HG03097 (cell line): ENCODE results near the gene TMEM154.

Experiments
- ATAC-seq: cut with Tn5 transposase; IDR thresholded peaks from one replicate; pipeline ENCODE4 v1.9.1; 2021; ENCODE audit not compliant: unreplicated experiment, low FRiP score

The TMEM154 gene

GRCh38 chr4:152679414-152680281 is at the start of gene TMEM154:
TSS of gene TMEM154 (minus strand) at chr4:152679997. CDS start at chr4:152679933, 64 bp downstream.
- ATAC-seq = peak; percentile 74

- no peak for ATAC-seq
Observed at GRCh38 chr4:152729466-152729865, 49.7 kb upstream of the TMEM154 start.

GRCh38 chr4:152728343-152728742 is 48.5 kb upstream of the TMEM154 start:
- ATAC-seq = no peak

GRCh38 chr4:152727784-152728183 is 48.0 kb upstream of the TMEM154 start:
- no peak for ATAC-seq

GRCh38 chr4:152724494-152724893 is 44.7 kb upstream of the TMEM154 start:
- no peak for ATAC-seq

- no peak for ATAC-seq
Observed at GRCh38 chr4:152723236-152723635, 43.4 kb upstream of the TMEM154 start.

GRCh38 chr4:152719801-152720556 is 40.2 kb upstream of the TMEM154 start:
- no peak for ATAC-seq

- ATAC-seq = no peak
Observed at GRCh38 chr4:152719291-152719690, 39.5 kb upstream of the TMEM154 start.

- ATAC-seq = no peak
Observed at GRCh38 chr4:152715076-152715475, 35.3 kb upstream of the TMEM154 start.

- no peak for ATAC-seq
Observed at GRCh38 chr4:152713951-152714705, 34.3 kb upstream of the TMEM154 start.

- no peak for ATAC-seq
Observed at GRCh38 chr4:152709675-152710438, 30.1 kb upstream of the TMEM154 start.

- ATAC-seq = no peak
Observed at GRCh38 chr4:152708796-152709195, 29.0 kb upstream of the TMEM154 start.

- no peak for ATAC-seq
Observed at GRCh38 chr4:152708361-152708760, 28.6 kb upstream of the TMEM154 start.

- no peak for ATAC-seq
Observed at GRCh38 chr4:152707632-152708031, 27.8 kb upstream of the TMEM154 start.

- no peak for ATAC-seq
Observed at GRCh38 chr4:152705903-152706302, 26.1 kb upstream of the TMEM154 start.

- no peak for ATAC-seq
Observed at GRCh38 chr4:152704788-152705187, 25.0 kb upstream of the TMEM154 start.

- ATAC-seq = no peak
Observed at GRCh38 chr4:152700151-152700550, 20.4 kb upstream of the TMEM154 start.

- no peak for ATAC-seq
Observed at GRCh38 chr4:152699313-152699712, 19.5 kb upstream of the TMEM154 start.

- no peak for ATAC-seq
Observed at GRCh38 chr4:152698089-152698499, 18.3 kb upstream of the TMEM154 start.
